Body of pancreas (tissue), 4 donors: ENCODE results near the gene YOD1. TPM values are rescaled to one million over a fixed set of nuclear protein-coding genes. Genes with fewer than 3 reads are reported as not detected.

Experiments used
- ATAC-seq: fragments of 150-250 bp; one replicate; pipeline ENCODE4 v1.9.1; 2016
- DNase-seq, 4 donors: peaks; one replicate each; pipeline ENCODE4 v3.0.0-alpha.2; 2019
- H3K27ac ChIP-seq, 4 donors: fragments of 200-600 bp; sonication (generic); 1 replicate in 3 of 4; 2 replicates in 1 of 4; pipeline versions ENCODE4 v1.5.1 to v1.6.1; 2016 to 2019; ENCODE audit warnings: mild to moderate bottlenecking in 1 of 4, mixed read lengths in 1 of 4, moderate library complexity in 1 of 4
- H3K27me3 ChIP-seq, 2 donors: fragments of 200-600 bp; sonication (generic); one replicate each; pipeline ENCODE4 v1.6.0; 2016; ENCODE audit warnings: mild to moderate bottlenecking in 1 of 2
- H3K36me3 ChIP-seq, 2 donors: fragments of 200-600 bp; sonication (generic); replicated peaks in 1 of 2; 2 replicates each; pipeline ENCODE4 v1.5.1; 2016; ENCODE audit warnings: low read depth in 2 of 2; ENCODE audit not compliant: insufficient read depth in 1 of 2
- H3K4me1 ChIP-seq: fragments of 200-600 bp; sonication (generic); one replicate; pipeline ENCODE4 v1.6.0; 2016
- H3K4me3 ChIP-seq, 2 donors: fragments of 200-600 bp; sonication (generic); 1 replicate in 1 of 2; 2 replicates in 1 of 2; pipeline ENCODE4 v1.5.1; 2016 to 2019
- H3K9me3 ChIP-seq, 3 donors: fragments of 200-600 bp; sonication (generic); 1 replicate in 2 of 3; 2 replicates in 1 of 3; pipeline ENCODE4 v1.5.1; 2016
- CTCF ChIP-seq, 7 experiments: fragments of 450-650 bp in 4 of 7; fragments of 200-600 bp in 3 of 7; sonication (generic) in 3 of 7; IDR thresholded peaks; one replicate each; pipeline ENCODE4 v1.5.1; 2016 to 2019; ENCODE audit warnings: antibody characterized with exemption in 7 of 7
- POLR2A ChIP-seq, 3 donors: fragments of 450-650 bp; IDR thresholded peaks; one replicate each; pipeline ENCODE4 v1.6.1; 2016; ENCODE audit warnings: antibody characterized with exemption in 3 of 3, mild to moderate bottlenecking in 2 of 3
- WGBS, 2 donors: methylation state at CpG; one replicate each; pipeline ENCODE4 v1.1.5; 2017; 5-methylcytosine and 5-hydroxymethylcytosine counted together
- intact Hi-C: fragments of 100-400 bp; cut with DNase I; formaldehyde crosslinking; loops from one replicate; pipeline ENCODE4 v1.15.1; 2023
- total RNA-seq, 2 donors: library from RNA; depleted of rRNA; stranded (reverse); fragments of >200 nt; gene quantifications; one replicate each; pipeline ENCODE4 v1.1.0, GENCODE V29; 2016

YOD1 gene
- total RNA-seq, 2 donors from 2014 or later = 5.4 to 5.9 TPM

GRCh38 chr1:207010726-207011125, 40.3 kb downstream of the YOD1 start:
- no peaks in the 10 kb centered on the region for H3K9me3 ChIP-seq
- H3K27ac ChIP-seq = peak overlapping the region; percentile 53 to 84 (median 78)
- intact Hi-C loops = no loop called here
- peaks cover 23% of the 10 kb centered on the region for H3K4me1 ChIP-seq
- H3K4me3 ChIP-seq = no peak overlapping the region
- H3K27me3 ChIP-seq = no peaks in the 10 kb centered on the region
- 87 to 88% methylated on average over 2 of the region's 2 CpGs for WGBS, 2 donors
- ATAC-seq = no peak
- no peaks in the 10 kb centered on the region for H3K36me3 ChIP-seq
- no peak for DNase-seq
- TF ChIP-seq CTCF (IDR thresholded peaks at IDR 0.05) = no peak
- TF ChIP-seq POLR2A (IDR thresholded peaks at IDR 0.05) = no peak

DNA sequence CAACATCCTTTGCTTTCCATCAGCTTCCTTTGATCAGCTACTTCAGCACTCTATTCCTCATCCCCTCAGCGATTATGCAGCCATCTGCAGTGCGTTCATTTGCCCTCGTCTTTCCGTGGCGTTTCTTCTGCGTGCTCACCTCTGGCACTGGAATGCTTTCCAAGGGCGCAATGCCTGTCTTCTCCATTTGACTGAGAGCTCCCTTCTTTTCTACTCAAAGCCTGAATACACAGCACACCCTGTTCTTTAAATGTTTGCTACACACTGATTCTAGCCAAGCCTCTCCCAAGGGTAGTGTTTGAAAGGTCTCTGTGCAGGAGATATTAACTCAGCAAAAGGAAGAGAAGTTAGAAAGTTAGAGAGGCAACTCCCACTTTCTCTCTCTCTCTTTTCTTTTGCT, 41.1 kb downstream of the YOD1 start:
- Histone ChIP-seq H3K4me1 (peaks cover 31% of the 10 kb centered on the region), H3K27ac (peak overlapping the region; percentile 53 to 84 (median 78)), H3K9me3 (no peaks in the 10 kb centered on the region), H3K36me3 (no peaks in the 10 kb centered on the region), H3K4me3 (no peak overlapping the region), H3K27me3 (no peaks in the 10 kb centered on the region)
- DNase-seq = no peak
- intact Hi-C loops = no loop called here
- WGBS, 2 donors = 50 to 75% methylated on average over 7 of the region's 7 CpGs
- TF ChIP-seq CTCF (IDR thresholded peaks at IDR 0.05) = no peak
- no peak for TF ChIP-seq POLR2A (IDR thresholded peaks at IDR 0.05)
- no peak for ATAC-seq

GRCh38 chr1:207009182-207009850, 41.7 kb downstream of the YOD1 start:
- intact Hi-C loops = no loop called here
- ATAC-seq = peak; percentile 80
- peak overlapping the region; percentile 53 to 84 (median 78) for H3K27ac ChIP-seq

DNA sequence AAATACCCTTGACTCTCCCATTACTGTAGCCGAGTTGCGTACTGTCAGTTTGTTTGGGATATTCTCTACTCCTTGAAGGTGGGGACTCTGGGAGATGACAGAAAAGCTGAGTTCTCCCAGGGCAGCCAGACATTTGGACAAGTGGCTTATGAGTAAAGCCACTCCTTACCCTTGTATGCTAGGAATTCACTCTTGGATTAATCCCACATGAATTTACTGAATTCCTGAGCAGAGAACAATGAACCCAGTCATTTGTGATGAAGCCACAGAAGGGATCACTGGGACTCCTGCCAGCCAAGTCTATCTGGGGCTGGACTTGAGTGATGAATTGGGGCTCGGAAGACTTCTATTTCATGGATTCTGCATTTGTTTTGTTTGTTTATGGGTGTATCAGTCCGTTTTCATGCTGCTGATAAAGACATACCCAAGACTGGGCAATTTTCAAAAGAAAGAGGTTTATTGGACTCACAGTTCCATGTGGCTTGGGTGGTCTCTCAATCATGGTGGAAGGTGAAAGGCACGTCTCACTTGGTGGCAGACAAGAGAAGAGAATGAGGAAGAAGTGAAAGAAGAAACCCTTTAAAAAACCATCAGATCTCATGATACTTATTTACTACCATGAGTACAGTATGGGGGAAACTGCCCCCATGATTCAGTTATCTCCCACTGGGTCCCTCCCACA, 43.5 kb downstream of the YOD1 start:
- peak in 1 of 3 donors; percentile 53 for TF ChIP-seq POLR2A (IDR thresholded peaks at IDR 0.05)
- TF ChIP-seq CTCF (IDR thresholded peaks at IDR 0.05) = no peak
- Histone ChIP-seq H3K4me1 (peaks cover 56% of the 10 kb centered on the region), H3K27me3 (no peaks in the 10 kb centered on the region), H3K4me3 (no peak overlapping the region), H3K36me3 (no peaks in the 10 kb centered on the region), H3K27ac (peak overlapping the region; percentile 45 to 84 (median 78)), H3K9me3 (no peaks in the 10 kb centered on the region)
- ATAC-seq = peak; percentile 80
- peak; percentile 69 to 81 (median 76) for DNase-seq
- intact Hi-C loops = no loop called here
- WGBS, 2 donors = 50 to 53% methylated on average over 5 of the region's 5 CpGs

More at GRCh38 chr1:207009182-207009850, 41.7 kb downstream of the YOD1 start:
- TF ChIP-seq CTCF (IDR thresholded peaks at IDR 0.05) (no peak), POLR2A (IDR thresholded peaks at IDR 0.05) (peak in 2 of 3 donors; percentile 12 to 21)
- WGBS, 2 donors = 73 to 79% methylated on average over 10 of the region's 10 CpGs
- Histone ChIP-seq H3K27me3 (no peaks in the 10 kb centered on the region), H3K4me1 (peaks cover 37% of the 10 kb centered on the region), H3K9me3 (no peaks in the 10 kb centered on the region), H3K36me3 (no peaks in the 10 kb centered on the region), H3K4me3 (no peak overlapping the region)
- DNase-seq = peak in 3 of 4 donors; percentile 30 to 64 (median 58)
